H7 (cell line): ENCODE measurements around the gene TMCO6. TPM values are rescaled to one million over a fixed set of nuclear protein-coding genes. Genes with fewer than 3 reads are reported as not detected.
"Not testable (repeated sequence)": the region's sequence is repeated elsewhere in the genome, so short reads cannot be mapped to it uniquely, and the experiment has no call there.

Experiments
- DNase-seq: peaks from one replicate; pipeline ENCODE4 v3.0.0; 2012
- H3K27me3 ChIP-seq: 2 replicates; pipeline ENCODE4 v1.6.0; 2011; ENCODE audit warnings: mild to moderate bottlenecking, low read length; ENCODE audit not compliant: control insufficient read depth, insufficient read depth
- H3K36me3 ChIP-seq: replicated peaks from 2 replicates; pipeline ENCODE4 v1.5.1; 2011; ENCODE audit warnings: low read length; ENCODE audit not compliant: control insufficient read depth, insufficient read depth
- H3K4me3 ChIP-seq: 2 replicates; pipeline ENCODE4 v1.5.1; 2011; ENCODE audit warnings: low read depth, mild to moderate bottlenecking, control low read depth, low read length, moderate library complexity; ENCODE audit not compliant: insufficient read depth
- total RNA-seq: library from RNA; depleted of rRNA; stranded (reverse); fragments of >200 nt; shearing (Covaris generic); gene quantifications from 2 replicates; pipeline ENCODE4 v1.2.3, GENCODE V29; 2014

TMCO6 gene
- total RNA-seq, 1 experiment from 2014 or later, result 27.1 TPM

DNA sequence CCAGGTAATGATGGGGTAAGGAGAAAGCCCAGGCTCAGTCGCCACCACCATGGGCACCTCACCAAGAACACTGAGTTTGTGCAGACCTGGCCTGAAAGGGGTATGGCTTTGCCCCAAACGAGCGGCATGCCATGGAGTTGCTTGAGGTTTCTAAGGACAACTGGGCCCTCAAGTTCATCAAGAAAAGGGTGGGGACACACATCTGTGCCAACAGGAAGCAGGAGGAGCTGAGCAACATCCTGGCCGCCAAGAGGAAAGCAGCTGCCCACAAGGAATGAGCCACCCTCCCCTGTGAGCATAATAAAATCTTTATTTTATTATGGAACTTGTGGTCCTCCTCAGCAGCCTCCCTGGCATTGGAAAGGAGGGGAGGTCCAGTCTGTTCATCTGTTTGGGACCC is 30.1 kb upstream of the TMCO6 start:
- no peak for DNase-seq
- Histone ChIP-seq H3K27me3 (no peaks in the 10 kb centered on the region), H3K36me3 (no peaks in the 10 kb centered on the region), H3K4me3 (no peak overlapping the region)

DNA sequence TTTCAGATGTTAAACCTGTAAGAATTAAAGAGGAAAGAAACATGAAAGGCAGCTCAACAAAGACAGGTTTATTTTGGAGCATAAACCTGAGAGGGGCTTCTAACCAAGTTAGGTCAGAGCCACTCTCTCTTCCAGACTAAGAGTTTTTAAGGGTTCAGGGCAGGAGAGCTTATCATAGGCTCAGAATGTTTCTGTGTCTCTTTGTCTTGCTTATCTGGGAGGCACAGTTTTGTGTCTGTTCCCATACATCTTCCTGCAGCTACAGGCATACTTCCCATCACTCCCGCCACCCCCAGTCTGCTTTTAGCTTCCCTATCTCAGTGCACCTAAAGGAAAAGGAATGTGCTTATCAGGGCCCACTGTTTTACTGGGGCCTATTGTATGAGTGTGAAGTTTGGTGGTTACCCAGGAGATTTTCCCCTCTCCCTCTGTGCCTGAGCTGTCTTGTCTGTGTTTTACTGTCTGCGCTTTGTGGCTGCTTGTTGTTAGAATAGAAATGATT is 28.2 kb upstream of the TMCO6 start:
- H3K4me3 ChIP-seq, result no peak overlapping the region
- H3K27me3 ChIP-seq, result no peaks in the 10 kb centered on the region

DNA sequence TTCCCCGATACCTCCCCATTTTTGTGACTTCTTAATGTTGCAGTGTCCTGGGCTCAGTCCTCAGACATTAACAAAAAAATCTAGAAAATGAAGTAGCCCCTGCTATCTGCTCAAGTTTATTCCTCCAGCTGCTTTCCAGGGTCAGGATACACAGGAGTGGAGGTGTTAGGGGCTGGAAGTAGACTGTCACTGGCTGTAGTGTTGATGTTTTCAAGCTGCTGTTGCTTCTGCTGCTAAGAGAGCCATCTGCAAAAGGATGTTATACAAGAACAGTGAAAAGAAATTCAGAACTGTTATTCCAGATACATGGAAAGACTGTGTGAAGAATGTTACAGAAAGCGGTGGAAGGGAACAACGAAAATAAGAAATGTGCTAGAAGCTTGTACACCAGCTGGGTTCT is 16.9 kb upstream of the TMCO6 start:
- Histone ChIP-seq H3K4me3 (no peak overlapping the region), H3K27me3 (no peaks in the 10 kb centered on the region; the same call in 1 of the 2 replicates), H3K36me3 (no peaks in the 10 kb centered on the region)
- DNase-seq, result no peak

More for the DNA sequence above, 28.2 kb upstream of the TMCO6 start:
- no peak for DNase-seq
- H3K36me3 ChIP-seq, result no peaks in the 10 kb centered on the region

DNA sequence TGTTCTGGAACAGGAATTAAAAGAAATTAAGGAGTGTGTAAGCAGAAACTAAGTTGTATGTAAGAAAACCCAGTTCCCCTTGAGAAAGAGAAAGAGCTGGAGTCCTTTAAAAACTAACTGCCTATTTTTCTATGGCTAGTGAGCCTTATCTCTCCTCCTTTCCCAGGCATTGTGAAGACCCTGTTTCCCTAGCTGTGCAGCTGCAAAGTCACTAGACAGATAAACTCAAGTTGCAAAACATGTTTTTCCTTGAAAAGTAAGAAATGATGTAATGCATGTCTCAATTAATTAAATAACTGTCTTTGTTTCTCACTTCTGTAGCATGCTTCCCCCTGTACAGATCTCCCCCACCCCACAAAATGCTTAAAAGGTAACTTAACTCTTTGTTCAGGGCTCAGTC is 16.2 kb upstream of the TMCO6 start:
- DNase-seq, H3K36me3 ChIP-seq, H3K4me3 ChIP-seq: not testable (repeated sequence)

DNA sequence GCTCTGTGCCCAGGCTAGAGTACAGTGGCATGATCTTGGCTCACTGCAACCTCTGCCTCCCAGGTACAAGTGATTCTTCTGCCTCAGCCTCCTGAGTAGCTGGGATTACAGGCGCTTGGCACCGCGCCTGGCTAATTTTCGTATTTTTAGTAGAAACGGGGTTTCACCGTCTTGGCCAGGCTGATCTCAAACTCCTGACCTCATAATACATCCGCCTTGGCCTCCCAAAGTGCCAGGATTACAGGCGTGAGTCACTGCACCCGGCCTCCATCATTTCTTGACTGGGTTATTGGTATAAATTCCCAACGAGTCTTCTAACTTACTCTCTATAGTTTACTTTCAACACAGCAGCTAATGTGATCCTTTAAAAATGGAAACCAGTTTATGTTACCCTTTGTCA is 14.4 kb upstream of the TMCO6 start:
- not testable (repeated sequence) for DNase-seq, H3K36me3 ChIP-seq, H3K4me3 ChIP-seq, H3K27me3 ChIP-seq

More for the DNA sequence above, 16.2 kb upstream of the TMCO6 start:
- not testable (repeated sequence) for H3K27me3 ChIP-seq

DNA sequence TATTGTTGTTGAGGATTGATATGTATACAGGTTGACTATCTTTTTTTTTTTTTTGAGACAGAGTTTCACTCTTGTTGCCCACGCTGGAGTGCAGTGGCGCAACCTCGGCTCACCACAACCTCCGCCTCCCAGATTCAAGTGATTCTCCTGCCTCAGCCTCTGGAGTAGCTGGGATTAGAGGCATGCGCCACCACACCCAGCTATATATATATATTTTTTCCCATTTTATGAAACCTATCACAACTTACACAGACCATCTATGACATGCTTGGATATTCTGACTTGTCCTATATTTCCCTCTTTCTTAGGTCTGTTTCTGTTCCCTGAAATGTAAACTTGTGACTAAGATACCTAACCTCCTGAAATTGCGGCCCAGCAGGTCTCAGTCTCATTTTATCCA is 11.3 kb upstream of the TMCO6 start:
- Histone ChIP-seq H3K27me3 (peaks cover 25% of the 10 kb centered on the region), H3K36me3 (no peaks in the 10 kb centered on the region)
- no peak for DNase-seq

DNA sequence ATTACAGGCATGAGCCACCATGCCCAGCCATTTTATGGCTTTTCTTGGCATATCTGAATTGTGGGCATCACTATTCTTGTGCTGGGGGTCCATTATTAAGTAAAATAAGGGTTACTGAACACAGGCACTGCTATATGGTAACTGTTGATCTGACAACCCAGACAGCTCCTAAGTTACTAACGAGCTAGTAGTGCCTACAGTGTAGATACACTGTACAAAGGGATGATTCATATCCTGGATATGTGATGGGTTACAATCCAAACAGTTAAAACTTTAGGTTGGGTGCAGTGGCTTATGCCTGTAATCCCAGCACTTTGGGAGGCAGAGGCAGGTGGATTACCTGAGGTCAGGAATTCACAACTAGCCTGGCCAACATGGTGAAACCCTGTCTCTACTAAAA is 10.5 kb upstream of the TMCO6 start:
- H3K36me3 ChIP-seq, result no peaks in the 10 kb centered on the region
- no peak overlapping the region for H3K4me3 ChIP-seq
- no peak for DNase-seq
- peaks cover 31% of the 10 kb centered on the region for H3K27me3 ChIP-seq

More for the DNA sequence above, 11.3 kb upstream of the TMCO6 start:
- H3K4me3 ChIP-seq, result no peak overlapping the region

DNA sequence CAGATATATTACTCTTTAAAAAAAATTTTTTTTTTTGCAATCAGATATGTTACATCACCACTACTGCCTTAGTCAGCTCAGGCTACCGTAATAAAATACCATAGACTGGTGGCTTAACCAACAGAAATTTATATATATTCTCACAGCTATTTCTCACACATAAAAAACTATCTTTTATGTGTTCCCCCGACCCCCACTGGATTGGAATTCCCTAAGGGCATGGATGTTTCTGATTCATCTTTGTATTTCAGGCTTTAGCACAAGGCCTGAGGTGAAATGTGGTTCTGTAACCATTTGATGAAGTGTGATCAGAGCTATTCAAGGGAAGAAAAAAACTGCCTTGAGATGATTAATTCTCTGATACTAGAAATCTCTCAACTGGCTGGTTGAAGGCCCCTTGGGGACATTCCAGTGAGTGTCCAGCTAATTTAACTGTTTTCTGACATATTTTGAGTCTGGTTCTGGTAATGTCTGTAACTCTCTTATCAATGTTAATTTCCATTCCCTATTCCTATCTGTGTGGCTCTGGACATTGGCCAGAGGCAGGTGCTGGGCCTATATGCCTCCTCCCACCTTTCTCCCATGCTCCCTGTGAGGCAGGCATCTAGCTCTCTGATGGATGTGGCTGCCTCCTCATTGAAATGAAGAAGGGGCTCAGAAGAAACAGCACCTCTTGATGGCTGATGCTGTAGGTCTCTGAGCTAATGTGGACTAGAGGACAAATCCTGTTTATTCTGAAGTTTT is 8.8 kb upstream of the TMCO6 start:
- Histone ChIP-seq H3K27me3 (peaks cover 31% of the 10 kb centered on the region), H3K4me3 (no peak overlapping the region), H3K36me3 (no peaks in the 10 kb centered on the region)
- no peak for DNase-seq

DNA sequence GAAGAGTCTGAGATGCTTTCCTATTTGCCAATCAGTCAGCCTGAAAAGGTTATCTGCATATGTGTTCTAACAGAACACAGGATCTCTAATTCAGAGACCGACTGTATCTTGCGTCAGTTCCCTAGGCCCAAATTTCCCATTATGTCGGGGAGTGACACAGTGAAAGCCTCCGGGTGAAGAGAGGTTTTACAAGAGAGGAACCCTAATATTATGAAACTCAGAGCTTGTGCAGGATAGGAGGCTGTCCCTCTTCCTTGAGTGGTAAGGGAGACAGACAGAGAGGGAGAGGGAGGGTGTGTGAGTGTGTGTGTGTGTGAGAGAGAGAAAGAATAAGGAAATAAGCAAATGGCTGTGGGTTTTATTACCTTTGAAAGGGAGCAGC is 8.2 kb upstream of the TMCO6 start:
- no peak overlapping the region for H3K4me3 ChIP-seq
- no peak for DNase-seq
- H3K27me3 ChIP-seq, result peaks cover 31% of the 10 kb centered on the region
- no peaks in the 10 kb centered on the region for H3K36me3 ChIP-seq

DNA sequence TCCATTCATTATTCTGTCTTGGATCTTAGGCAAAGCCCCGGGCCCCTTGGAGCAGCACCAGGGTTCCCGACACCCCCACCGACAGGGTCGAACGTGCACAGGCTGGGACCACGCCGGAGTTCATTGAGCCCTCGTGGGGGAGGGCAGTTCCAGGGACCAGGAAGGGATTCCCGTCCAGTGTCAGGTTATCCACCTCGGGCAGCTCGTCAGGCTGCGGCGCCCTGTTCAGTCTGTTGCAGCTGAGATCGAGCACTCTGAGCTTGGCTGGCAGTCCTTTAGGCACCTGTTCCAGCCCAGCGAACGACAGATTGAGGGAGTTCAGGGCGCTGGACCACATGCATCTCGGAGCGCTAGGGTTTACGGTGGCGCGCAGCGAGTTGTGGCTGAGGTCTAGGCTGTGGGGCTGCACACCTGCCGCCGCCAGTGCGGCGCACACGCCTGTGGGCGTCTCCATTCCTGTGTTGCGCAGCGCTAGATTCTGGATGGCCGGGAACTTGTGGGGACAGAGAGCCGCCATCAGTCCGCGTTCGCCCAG is 7.4 kb upstream of the TMCO6 start:
- DNase-seq, result peak; percentile 69
- Histone ChIP-seq H3K36me3 (no peaks in the 10 kb centered on the region), H3K4me3 (peak overlapping the region; percentile 45), H3K27me3 (peaks cover 31% of the 10 kb centered on the region)

DNA sequence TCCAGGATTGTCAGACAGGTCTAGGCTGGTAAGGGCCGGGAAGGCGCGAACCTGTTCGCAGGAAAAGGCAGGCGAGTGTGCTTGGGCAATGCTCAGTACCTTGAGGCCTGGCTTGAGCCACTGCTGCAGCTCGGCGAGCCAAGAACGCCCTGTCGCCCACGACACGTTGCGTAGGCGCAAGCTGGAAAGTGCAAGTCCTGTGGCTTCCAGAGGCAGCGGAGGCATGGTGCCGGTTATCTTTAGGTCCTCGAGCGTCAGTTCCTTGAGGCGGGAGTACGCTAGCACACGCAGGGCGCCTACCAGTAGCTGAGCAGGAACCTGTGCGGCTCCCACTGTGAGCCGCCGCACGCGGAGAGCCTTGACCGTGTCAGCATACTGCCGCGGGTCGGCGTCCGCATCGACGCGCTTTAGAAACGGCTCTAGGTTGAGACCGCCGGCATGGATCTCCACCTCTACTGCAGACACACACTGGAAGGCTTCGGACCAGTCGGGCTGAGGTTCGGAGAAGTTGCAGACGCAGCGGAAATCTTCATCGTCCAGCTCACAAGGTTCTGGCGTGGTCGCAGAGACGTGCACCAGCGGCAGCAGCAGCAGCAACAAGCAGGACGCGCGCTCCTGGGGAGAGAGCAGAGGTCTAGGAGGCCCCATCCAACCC is 6.8 kb upstream of the TMCO6 start:
- DNase-seq, result peak; percentile 69
- H3K4me3 ChIP-seq, result peak overlapping the region; percentile 45
- H3K36me3 ChIP-seq, result no peaks in the 10 kb centered on the region
- peaks cover 31% of the 10 kb centered on the region for H3K27me3 ChIP-seq

DNA sequence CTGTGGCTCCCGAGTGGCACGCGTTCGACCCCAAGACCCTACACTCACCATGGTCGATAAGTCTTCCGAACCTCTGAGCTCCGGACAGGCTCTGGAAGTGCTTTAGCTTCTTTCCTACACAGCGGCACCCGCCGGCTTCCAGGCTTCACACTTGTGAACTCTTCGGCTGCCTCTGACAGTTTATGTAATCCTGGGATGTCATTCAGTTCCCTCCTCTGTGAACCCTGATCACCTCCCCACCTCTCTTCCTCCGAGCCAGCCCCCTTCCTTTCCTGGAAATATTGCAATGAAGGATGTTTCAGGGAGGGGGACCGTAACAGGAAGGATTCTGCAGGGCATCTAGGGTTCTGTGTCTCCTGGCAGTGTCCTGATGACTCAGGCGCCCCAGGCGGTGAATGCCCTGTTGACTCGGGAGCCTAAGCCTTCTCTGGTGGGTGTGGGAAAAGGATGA is 6.2 kb upstream of the TMCO6 start, which contains the start of gene CD14:
CD14 (minus strand) TSS at position 155 of the 451 bp plus-strand sequence; CDS start at position 51, 104 bp downstream.
- peak; percentile 45 for DNase-seq
- H3K27me3 ChIP-seq, result peaks cover 31% of the 10 kb centered on the region
- peak within 1 kb of the TSS; percentile 45 for H3K4me3 ChIP-seq

DNA sequence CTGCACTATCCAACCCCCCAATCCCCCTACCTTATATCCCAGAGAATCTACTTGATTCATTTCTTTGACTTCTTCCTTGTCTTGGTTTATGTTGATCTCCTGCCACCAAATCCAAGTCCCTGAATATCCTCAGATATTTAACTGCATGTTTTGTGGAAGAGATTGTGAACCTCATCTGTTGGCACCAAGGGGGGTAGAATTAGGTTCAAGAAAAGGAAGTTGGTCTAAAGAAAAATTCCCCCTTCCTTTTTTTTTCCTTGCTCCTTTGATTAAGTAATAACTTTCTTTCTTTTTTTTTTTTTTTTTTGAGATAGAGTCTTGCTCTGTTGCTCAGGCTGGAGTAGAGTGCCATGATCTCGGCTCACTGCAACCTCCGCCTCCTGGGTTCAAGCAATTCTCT is 5.8 kb upstream of the TMCO6 start:
- DNase-seq, result no peak
- H3K4me3 ChIP-seq, result no peak overlapping the region

More for the DNA sequence above, 6.2 kb upstream of the TMCO6 start, which contains the start of gene CD14:
- no peaks in the 10 kb centered on the region for H3K36me3 ChIP-seq

DNA sequence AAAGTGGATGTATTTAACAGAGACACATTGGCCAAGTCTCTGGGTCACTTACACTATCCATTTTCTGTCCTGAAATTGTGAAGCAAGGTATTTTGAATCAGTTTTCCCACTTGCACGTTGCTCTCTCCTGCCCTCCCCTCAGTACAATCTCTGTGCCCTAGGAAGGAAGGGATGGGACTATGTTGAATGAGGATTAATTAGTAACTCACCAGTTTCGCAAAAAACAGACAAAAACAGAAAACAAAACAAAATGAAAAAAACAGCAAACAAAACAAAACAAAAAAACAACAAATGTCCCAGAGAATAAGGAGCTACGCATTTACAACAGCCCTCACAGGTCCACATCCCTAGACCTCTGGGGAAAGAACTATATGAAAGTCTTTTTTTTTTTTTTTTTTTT is 5.1 kb upstream of the TMCO6 start:
- DNase-seq, result no peak
- Histone ChIP-seq H3K4me3 (no peak overlapping the region), H3K27me3 (peaks cover 31% of the 10 kb centered on the region), H3K36me3 (no peaks in the 10 kb centered on the region)

More for the DNA sequence above, 5.8 kb upstream of the TMCO6 start:
- peaks cover 31% of the 10 kb centered on the region for H3K27me3 ChIP-seq
- H3K36me3 ChIP-seq, result no peaks in the 10 kb centered on the region
